ENCODE data around the gene DCLK1. TPM values are rescaled to one million over a fixed set of nuclear protein-coding genes. Genes with fewer than 3 reads are reported as not detected.

DCLK1 gene
- total and polyA plus RNA-seq, 10 of the 15 experiments (the other 5 are each of a cell fraction or from before 2014, with no cell fraction given) = not detected

DNA sequence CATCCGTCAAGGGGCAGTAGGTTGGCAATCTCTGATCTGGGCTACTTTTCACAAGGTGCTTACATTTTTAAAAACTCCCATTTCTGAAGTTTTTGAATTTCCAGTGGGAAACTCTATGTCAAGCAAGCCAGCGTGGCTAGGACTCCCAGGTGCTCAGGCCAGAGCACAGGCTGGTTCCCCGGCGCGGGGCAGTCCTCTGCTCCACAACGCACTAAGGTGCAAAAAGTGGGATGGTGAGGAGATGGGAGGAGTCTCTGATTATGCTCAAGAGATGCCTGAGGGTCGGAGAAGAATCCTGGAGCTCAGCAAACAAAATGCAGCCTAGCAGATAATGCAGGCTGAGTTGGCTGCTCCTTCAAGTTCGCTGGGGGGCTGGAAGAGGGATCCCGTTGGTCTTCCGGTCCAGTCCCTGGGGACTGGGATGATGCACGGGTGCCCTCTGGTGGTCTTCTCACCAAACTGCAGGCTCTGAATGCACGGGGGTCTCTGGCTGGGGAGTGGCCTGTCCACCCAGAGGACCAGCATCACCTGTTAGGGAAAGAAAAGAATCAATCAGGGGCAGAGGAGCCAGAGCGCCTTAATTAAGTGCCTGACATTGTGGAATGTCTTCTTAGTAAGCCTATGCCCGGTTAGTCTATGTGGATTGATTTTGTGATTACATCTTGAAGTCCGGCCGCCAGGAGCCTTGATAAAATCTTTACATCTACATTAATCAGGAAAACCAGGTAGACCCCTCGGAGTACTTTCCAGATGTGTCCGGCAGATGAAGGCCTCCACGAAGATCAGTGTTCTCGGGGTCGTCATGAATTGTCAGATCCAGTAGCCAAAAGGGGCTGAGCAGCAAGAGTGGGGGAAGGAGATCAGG, 410.3 kb downstream of the DCLK1 start (continued):
- TF ChIP-seq CHD2 (IDR thresholded peaks at IDR 0.05; ENCODE audit: borderline replicate concordance, low read depth, low read length) (no peak), CHD4 (IDR thresholded peaks at IDR 0.05) (no peak), TARDBP (IDR thresholded peaks at IDR 0.05; ENCODE audit: borderline replicate concordance) (no peak), SMC3 (IDR thresholded peaks at IDR 0.05; ENCODE audit: borderline replicate concordance, low read length) (peak; percentile 54; the same call in 1 of the 2 replicates), BRCA1 (IDR thresholded peaks at IDR 0.05; ENCODE audit: low read depth, low read length) (no peak), ZNF24 (IDR thresholded peaks at IDR 0.05) (no peak), MEF2A (IDR thresholded peaks at IDR 0.05; ENCODE audit: insufficient read depth, low read depth, low read length) (no peak), HCFC1 (IDR thresholded peaks at IDR 0.05; ENCODE audit: low read length) (no peak), MEF2B (IDR thresholded peaks at IDR 0.05; ENCODE audit: partially characterized antibody, poor library complexity, severe bottlenecking) (peak; percentile 92), ZNF622 (IDR thresholded peaks at IDR 0.05) (no peak), SKIL (IDR thresholded peaks at IDR 0.05; ENCODE audit: low read depth, poor library complexity, severe bottlenecking) (no peak), PRDM15 (CRISPR knock-in tag; IDR thresholded peaks at IDR 0.05) (no peak), FOXM1 (IDR thresholded peaks at IDR 0.05; ENCODE audit: low read depth, low read length) (no peak), RAD21 (IDR thresholded peaks at IDR 0.05; ENCODE audit: insufficient read depth, low read depth, low read length) (peak; percentile 73), CBX5 (IDR thresholded peaks at IDR 0.05; ENCODE audit: low read depth) (no peak), STAT1 (conservative IDR thresholded peaks at IDR 0.05) (no peak)
- TF ChIP-seq, protein P1, sequence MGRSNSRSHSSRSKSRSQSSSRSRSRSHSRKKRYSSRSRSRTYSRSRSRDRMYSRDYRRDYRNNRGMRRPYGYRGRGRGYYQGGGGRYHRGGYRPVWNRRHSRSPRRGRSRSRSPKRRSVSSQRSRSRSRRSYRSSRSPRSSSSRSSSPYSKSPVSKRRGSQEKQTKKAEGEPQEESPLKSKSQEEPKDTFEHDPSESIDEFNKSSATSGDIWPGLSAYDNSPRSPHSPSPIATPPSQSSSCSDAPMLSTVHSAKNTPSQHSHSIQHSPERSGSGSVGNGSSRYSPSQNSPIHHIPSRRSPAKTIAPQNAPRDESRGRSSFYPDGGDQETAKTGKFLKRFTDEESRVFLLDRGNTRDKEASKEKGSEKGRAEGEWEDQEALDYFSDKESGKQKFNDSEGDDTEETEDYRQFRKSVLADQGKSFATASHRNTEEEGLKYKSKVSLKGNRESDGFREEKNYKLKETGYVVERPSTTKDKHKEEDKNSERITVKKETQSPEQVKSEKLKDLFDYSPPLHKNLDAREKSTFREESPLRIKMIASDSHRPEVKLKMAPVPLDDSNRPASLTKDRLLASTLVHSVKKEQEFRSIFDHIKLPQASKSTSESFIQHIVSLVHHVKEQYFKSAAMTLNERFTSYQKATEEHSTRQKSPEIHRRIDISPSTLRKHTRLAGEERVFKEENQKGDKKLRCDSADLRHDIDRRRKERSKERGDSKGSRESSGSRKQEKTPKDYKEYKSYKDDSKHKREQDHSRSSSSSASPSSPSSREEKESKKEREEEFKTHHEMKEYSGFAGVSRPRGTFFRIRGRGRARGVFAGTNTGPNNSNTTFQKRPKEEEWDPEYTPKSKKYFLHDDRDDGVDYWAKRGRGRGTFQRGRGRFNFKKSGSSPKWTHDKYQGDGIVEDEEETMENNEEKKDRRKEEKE (IDR thresholded peaks at IDR 0.05) = no peak
